BLaER1 treated with 17β-estradiol and CSF1 and Interleukin-3, amounts not matched to agents 10 nM and 100 nM (cell line): Measurements from ENCODE around the gene TTC16.
"Not testable (repeated sequence)": the region's sequence is repeated elsewhere in the genome, so short reads cannot be mapped to it uniquely, and the experiment has no call there.

Experiments used
- H3K27ac ChIP-seq, 11 experiments: shearing (Covaris generic); formaldehyde crosslinking; 2 replicates each; pipeline ENCODE4 v1.8.1; 2022
- H3K27me3 ChIP-seq, 11 experiments: shearing (Covaris generic); formaldehyde crosslinking; 2 replicates each; pipeline ENCODE4 v1.8.1; 2022
- H3K36me3 ChIP-seq, 11 experiments: shearing (Covaris generic); formaldehyde crosslinking; 2 replicates each; pipeline ENCODE4 v1.8.1; 2022
- H3K4me1 ChIP-seq, 10 experiments: shearing (Covaris generic); formaldehyde crosslinking; 2 replicates each; pipeline ENCODE4 v1.8.1; 2022
- H3K4me2 ChIP-seq, 11 experiments: shearing (Covaris generic); formaldehyde crosslinking; 2 replicates each; pipeline ENCODE4 v1.8.1; 2022
- H3K4me3 ChIP-seq, 10 experiments: shearing (Covaris generic); formaldehyde crosslinking; 2 replicates each; pipeline ENCODE4 v1.8.1; 2022
- H3K9ac ChIP-seq, 11 experiments: shearing (Covaris generic); formaldehyde crosslinking; 2 replicates each; pipeline ENCODE4 v1.8.1; 2022
- H3K9me3 ChIP-seq, 11 experiments: shearing (Covaris generic); formaldehyde crosslinking; replicated peaks in 1 of 11; 2 replicates each; pipeline ENCODE4 v1.8.1; 2022
- H4K20me1 ChIP-seq, 11 experiments: shearing (Covaris generic); formaldehyde crosslinking; 2 replicates each; pipeline ENCODE4 v1.8.1; 2022
- Cebpa-rat ChIP-seq, 11 experiments: shearing (Covaris generic); IDR thresholded peaks; 2 replicates each; pipeline ENCODE4 v1.8.1; 2022

The TTC16 gene

DNA sequence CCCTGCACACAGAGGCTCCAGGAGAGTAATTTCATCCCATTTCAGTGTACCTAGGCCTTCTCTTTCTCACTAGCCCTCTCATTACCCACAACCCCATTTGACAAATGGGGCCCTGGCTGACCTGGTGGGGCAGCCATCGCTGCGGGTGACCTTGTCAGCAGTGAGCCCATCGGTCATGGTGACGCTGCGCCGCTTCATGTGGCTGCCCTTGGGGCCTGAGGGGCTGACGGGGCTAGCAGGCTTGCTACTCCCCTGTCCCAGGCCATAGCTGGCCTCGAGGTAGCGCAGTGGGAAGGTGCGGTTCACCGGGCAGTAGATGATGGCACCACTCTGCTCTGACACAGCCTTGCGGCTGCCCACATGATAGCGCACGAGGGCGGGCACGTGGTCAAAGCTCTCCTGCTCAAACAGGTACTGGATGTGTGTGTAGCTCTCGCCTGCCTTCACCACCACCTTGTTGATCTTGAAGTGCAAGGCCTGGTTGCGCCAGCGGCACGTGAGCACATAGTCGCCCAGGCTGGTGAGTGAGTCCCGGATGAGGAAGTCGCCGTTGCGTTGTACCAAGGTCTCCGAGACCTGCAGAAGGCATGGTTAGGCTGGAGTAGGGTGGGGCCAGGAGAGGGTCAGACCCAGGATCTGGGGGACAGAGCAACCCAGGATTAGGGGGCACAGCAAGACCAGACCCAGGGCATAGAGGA lies 33.4 kb downstream of the TTC16 start:
- Histone ChIP-seq H3K36me3 (peaks cover 81 to 100% (median 98%) of the 10 kb centered on the region in 11 experiments), H3K9ac (no peak overlapping the region)
- TF ChIP-seq Cebpa-rat (IDR thresholded peaks at IDR 0.05): no peak

DNA sequence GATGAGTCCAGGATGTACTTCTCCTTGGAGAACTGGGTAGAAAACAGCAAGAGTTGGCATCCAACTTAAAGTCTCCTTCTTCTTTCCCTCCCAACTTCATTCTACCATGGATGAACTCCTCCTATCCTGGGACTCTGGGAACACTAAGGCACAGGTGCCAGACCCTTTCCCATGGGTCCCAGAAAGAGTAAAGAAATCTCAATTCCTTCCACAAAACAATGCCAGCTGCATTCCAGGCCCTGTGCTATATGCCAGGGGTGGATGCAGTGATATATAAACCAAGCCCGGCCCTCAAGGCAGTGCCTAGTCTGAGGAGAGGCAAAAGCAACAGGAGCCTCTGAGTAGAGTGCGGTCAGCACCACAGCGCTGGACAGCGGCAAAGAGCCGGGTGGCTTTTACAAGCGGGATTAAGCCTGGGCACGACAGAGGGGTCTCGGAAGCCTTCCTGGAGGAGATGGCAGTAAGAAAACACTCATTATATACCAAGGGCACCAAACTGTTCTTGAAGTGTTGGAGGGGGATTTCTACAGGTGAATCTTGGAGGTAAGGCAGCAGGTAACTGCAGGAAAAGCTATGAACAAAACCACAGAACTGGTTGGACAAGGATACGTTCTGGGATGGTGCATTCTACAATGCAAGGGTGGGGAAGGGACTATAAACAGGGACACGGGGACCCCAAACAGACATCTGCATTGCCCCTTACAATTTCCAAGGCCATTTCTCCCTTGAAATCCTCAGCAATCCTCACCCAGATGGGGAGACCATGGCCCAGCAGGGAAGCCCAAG lies 35.6 kb downstream of the TTC16 start:
- H3K27me3 ChIP-seq: no peaks in the 10 kb centered on the region

More for the DNA sequence above, 33.4 kb downstream of the TTC16 start:
- H3K4me1 ChIP-seq: peaks cover 0 to 7% (median 0%) of the 10 kb centered on the region in 10 experiments; a peak in 1 of 20 replicates
- no peak overlapping the region for H3K27ac ChIP-seq
- no peak overlapping the region for H3K4me2 ChIP-seq
- H3K27me3 ChIP-seq: no peaks in the 10 kb centered on the region
- no peaks in the 10 kb centered on the region for H3K9me3 ChIP-seq
- peaks cover 16 to 98% (median 44%) of the 10 kb centered on the region in 11 experiments; a peak in 18 of 22 replicates for H4K20me1 ChIP-seq
- H3K4me3 ChIP-seq: no peak overlapping the region

GRCh38 chr9:127753148-127753547 lies 37.3 kb downstream of the TTC16 start:
- no peak for TF ChIP-seq Cebpa-rat (IDR thresholded peaks at IDR 0.05)
- Histone ChIP-seq H3K36me3 (peaks cover 53 to 93% (median 79%) of the 10 kb centered on the region in 11 experiments), H3K27ac (no peak overlapping the region), H3K9ac (no peak overlapping the region), H3K9me3 (no peaks in the 10 kb centered on the region), H4K20me1 (peaks cover 16 to 79% (median 43%) of the 10 kb centered on the region in 11 experiments; a peak in 18 of 22 replicates), H3K27me3 (no peaks in the 10 kb centered on the region), H3K4me2 (no peak overlapping the region), H3K4me1 (peaks cover 0 to 7% (median 0%) of the 10 kb centered on the region in 10 experiments; a peak in 1 of 20 replicates), H3K4me3 (no peak overlapping the region)

More for the DNA sequence above, 35.6 kb downstream of the TTC16 start:
- Histone ChIP-seq H3K9me3 (no peaks in the 10 kb centered on the region), H3K4me2 (no peak overlapping the region), H3K27ac (no peak overlapping the region), H3K4me1 (peaks cover 0 to 7% (median 0%) of the 10 kb centered on the region in 10 experiments; a peak in 1 of 20 replicates), H3K9ac (no peak overlapping the region), H3K4me3 (no peak overlapping the region), H3K36me3 (peaks cover 65 to 95% (median 90%) of the 10 kb centered on the region in 11 experiments), H4K20me1 (peaks cover 16 to 88% (median 48%) of the 10 kb centered on the region in 11 experiments; a peak in 18 of 22 replicates)
- no peak for TF ChIP-seq Cebpa-rat (IDR thresholded peaks at IDR 0.05)

DNA sequence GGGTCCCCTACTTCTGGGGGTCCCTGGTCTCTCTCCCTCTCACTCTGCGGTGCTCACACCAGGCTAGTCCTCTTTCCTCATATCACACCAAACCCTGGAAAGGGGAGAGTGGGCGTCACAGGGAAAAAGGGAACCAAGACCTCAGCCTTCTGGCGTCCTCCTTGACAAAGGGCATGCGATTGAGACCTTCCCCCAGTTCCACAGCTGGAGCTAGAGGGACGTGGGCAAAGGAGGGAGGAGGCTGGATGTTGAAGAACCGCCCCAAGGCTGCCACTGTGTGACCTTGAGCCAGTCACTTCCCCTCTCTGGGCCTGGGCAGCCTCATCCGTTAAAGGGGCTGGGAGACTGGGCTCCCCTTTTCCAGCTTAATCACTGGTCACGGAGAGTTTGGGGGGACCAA lies 37.7 kb downstream of the TTC16 start:
- no peak for TF ChIP-seq Cebpa-rat (IDR thresholded peaks at IDR 0.05)
- H3K36me3 ChIP-seq: peaks cover 52 to 93% (median 79%) of the 10 kb centered on the region in 11 experiments
- no peak overlapping the region for H3K4me2 ChIP-seq
- H3K9ac ChIP-seq: no peak overlapping the region
- peaks cover 0 to 7% (median 0%) of the 10 kb centered on the region in 10 experiments; a peak in 1 of 20 replicates for H3K4me1 ChIP-seq
- H3K4me3 ChIP-seq: no peak overlapping the region
- peaks cover 16 to 74% (median 43%) of the 10 kb centered on the region in 11 experiments; a peak in 18 of 22 replicates for H4K20me1 ChIP-seq
- H3K27ac ChIP-seq: no peak overlapping the region
- H3K27me3 ChIP-seq: no peaks in the 10 kb centered on the region
- no peaks in the 10 kb centered on the region for H3K9me3 ChIP-seq

GRCh38 chr9:127754099-127755060 lies 38.5 kb downstream of the TTC16 start:
- no peaks in the 10 kb centered on the region for H3K9me3 ChIP-seq
- no peak for TF ChIP-seq Cebpa-rat (IDR thresholded peaks at IDR 0.05)

GRCh38 chr9:127755061-127756060 lies 39.5 kb downstream of the TTC16 start:
- H3K9ac ChIP-seq: no peak overlapping the region
- no peak overlapping the region for H3K4me2 ChIP-seq
- H3K27me3 ChIP-seq: no peaks in the 10 kb centered on the region

More at GRCh38 chr9:127754099-127755060, 38.5 kb downstream of the TTC16 start:
- Histone ChIP-seq H3K9ac (no peak overlapping the region), H3K27me3 (no peaks in the 10 kb centered on the region), H3K4me2 (no peak overlapping the region), H3K36me3 (peaks cover 52 to 93% (median 79%) of the 10 kb centered on the region in 11 experiments), H4K20me1 (peaks cover 16 to 73% (median 41%) of the 10 kb centered on the region in 11 experiments; a peak in 18 of 22 replicates), H3K4me3 (no peak overlapping the region), H3K27ac (no peak overlapping the region), H3K4me1 (peaks cover 0 to 7% (median 0%) of the 10 kb centered on the region in 10 experiments; a peak in 1 of 20 replicates)

GRCh38 chr9:127756233-127756632 lies 40.4 kb downstream of the TTC16 start:
- H3K36me3 ChIP-seq: peaks cover 47 to 93% (median 78%) of the 10 kb centered on the region in 11 experiments
- peaks cover 14 to 60% (median 30%) of the 10 kb centered on the region in 11 experiments; a peak in 18 of 22 replicates for H4K20me1 ChIP-seq
- H3K4me2 ChIP-seq: no peak overlapping the region
- peaks cover 0 to 8% (median 2%) of the 10 kb centered on the region in 10 experiments; a peak in 8 of 20 replicates for H3K4me1 ChIP-seq
- H3K9me3 ChIP-seq: no peaks in the 10 kb centered on the region
- no peak overlapping the region for H3K27ac ChIP-seq
- H3K27me3 ChIP-seq: no peaks in the 10 kb centered on the region
- H3K4me3 ChIP-seq: no peak overlapping the region
- no peak overlapping the region for H3K9ac ChIP-seq
- no peak for TF ChIP-seq Cebpa-rat (IDR thresholded peaks at IDR 0.05)

More at GRCh38 chr9:127755061-127756060, 39.5 kb downstream of the TTC16 start:
- Histone ChIP-seq H3K9me3 (no peaks in the 10 kb centered on the region), H3K4me3 (no peak overlapping the region), H3K36me3 (peaks cover 48 to 93% (median 78%) of the 10 kb centered on the region in 11 experiments), H3K4me1 (peaks cover 0 to 7% (median 0%) of the 10 kb centered on the region in 10 experiments; a peak in 1 of 20 replicates), H3K27ac (no peak overlapping the region), H4K20me1 (peaks cover 16 to 67% (median 39%) of the 10 kb centered on the region in 11 experiments; a peak in 18 of 22 replicates)
- no peak for TF ChIP-seq Cebpa-rat (IDR thresholded peaks at IDR 0.05)

DNA sequence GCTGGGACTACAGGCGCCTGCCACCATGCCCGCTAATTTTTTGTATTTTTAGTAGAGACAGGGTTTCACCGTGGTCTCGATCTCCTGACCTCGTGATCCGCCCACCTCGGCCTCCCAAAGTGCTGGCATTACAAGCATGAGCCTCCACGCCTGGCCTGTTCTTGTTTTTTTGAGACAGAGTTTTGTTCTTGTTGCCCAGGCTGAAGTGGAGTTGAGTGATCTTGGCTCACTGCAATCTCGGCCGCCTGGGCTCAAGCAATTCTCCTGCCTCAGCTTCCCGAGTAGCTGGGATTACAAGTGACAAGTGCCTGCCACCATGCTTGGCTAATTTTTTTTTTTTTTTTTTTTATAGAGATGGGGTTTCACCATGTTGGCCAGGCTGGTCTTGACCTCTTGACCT lies 40.9 kb downstream of the TTC16 start:
- peaks cover 47 to 93% (median 78%) of the 10 kb centered on the region in 11 experiments for H3K36me3 ChIP-seq
- not testable (repeated sequence) for H3K27me3 ChIP-seq, H3K4me3 ChIP-seq

More for the DNA sequence above, 40.9 kb downstream of the TTC16 start:
- peaks cover 0 to 13% (median 7%) of the 10 kb centered on the region in 10 experiments; a peak in 14 of 20 replicates for H3K4me1 ChIP-seq
- not testable (repeated sequence) for H3K4me2 ChIP-seq, H3K9me3 ChIP-seq, H3K9ac ChIP-seq, H3K27ac ChIP-seq
- peaks cover 9 to 60% (median 27%) of the 10 kb centered on the region in 11 experiments; a peak in 18 of 22 replicates for H4K20me1 ChIP-seq
